Stimulated activated CD4-positive, alpha-beta T cell treated with anti-CD3 and anti-CD28 coated beads, Interleukin-2, amount 100 ng/mL, for 4 hours (primary cell): ENCODE measurements around the gene PNMA1.
"Not testable (repeated sequence)": the region's sequence is repeated elsewhere in the genome, so short reads cannot be mapped to it uniquely, and the experiment has no call there.

Experiments used
- DNase-seq: peaks from one replicate; pipeline ENCODE4 v3.0.0-alpha.2; 2020; ENCODE audit warnings: low read depth

PNMA1 gene

DNA sequence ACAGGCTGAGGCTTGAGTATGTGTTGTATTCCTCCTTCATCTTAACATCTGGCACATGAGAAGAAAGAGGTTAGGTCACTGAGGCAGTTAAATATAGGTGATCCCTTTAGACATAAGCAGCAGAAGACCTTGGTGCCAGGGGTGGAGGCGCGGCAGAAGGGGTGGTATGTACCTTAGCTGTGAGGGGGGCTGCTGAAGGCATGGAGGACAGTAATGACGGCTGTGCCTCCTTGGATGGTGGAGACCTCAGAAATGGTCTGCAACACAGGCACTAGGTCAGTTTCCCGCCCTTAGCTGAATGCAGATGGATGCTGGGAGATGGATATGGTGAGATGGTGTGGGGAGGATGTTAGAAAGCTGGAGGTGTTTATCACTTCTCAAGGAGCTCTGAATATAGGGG lies 1.5 kb upstream of the PNMA1 start:
- DNase-seq, result no peak

DNA sequence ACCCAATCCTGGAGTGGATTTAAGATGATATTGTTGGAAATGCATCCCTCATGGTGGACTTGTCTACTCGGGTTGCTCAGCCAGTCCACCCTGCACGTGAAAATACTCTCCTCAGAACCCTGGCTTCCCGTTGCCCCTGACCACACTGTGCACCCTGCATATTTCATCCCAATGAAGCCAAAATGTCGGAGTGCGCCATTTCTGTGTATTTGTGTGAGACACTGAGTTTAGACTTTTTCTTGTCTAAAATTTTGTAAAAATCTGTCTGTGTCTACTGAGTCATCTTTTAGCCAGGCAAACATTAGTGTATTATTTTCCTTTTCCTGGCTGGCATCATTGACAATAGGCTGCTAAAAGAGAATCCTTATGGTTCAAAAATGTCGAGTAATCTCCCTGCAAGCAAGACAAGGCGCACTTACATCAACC lies 485 bp upstream of the PNMA1 start:
- no peak for DNase-seq

GRCh38 chr14:73713206-73713802 lies 880 bp downstream of the PNMA1 start:
- DNase-seq, result no peak

DNA sequence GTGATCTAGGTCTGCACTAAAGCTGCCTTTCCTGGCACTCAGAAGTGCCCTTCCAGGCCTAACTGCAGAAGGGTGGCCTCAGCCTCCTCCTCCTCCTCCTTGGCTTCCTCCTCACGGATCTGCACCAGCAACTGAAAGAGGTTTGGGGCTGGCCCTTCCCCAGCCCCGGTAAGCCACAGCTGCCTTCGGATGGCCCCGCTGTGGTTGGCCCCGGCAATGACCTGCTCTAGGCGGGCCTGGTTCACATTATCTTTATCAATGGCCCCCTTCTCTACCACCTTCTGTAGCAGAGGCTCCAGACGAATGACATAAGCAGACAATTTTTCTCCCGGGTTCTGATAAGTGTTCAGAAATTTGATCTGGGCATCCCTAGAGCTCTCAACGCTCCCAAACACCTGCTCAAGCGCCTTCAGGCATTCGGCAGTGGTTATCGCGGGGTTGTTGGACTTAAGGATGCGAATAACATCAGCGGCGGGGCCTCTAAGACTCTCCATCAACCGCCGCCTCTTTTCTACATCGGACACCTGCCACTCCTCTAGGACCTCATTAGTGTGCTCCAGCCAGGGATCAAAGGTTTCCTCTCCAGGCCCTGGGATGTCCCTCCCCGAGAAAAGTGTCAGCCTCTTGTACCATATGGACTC lies 1.5 kb downstream of the PNMA1 start:
- DNase-seq, result no peak

DNA sequence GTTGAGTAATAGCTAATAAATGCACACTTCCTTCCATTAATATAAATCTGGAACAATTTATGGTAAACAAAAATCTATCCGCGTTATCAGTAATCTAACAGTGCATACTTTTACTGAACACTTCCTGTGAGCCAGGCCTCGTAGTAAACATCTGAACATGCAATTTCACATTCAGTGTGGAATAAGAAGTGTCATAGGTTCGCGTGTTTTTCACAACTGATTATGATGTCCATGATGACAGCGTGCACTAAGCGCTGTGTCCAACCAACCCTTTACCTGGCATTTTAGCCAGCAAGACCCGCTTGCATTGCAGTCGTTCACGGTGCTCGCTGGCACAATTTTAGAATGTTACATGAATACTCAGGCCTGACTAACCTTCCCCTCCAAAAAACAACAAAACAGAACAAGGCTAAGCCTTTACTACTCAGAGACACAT lies 2.1 kb downstream of the PNMA1 start:
- DNase-seq, result no peak

GRCh38 chr14:73710737-73711136 lies 3.4 kb downstream of the PNMA1 start:
- no peak for DNase-seq

GRCh38 chr14:73709904-73710469 lies 4.2 kb downstream of the PNMA1 start:
- DNase-seq, result no peak

DNA sequence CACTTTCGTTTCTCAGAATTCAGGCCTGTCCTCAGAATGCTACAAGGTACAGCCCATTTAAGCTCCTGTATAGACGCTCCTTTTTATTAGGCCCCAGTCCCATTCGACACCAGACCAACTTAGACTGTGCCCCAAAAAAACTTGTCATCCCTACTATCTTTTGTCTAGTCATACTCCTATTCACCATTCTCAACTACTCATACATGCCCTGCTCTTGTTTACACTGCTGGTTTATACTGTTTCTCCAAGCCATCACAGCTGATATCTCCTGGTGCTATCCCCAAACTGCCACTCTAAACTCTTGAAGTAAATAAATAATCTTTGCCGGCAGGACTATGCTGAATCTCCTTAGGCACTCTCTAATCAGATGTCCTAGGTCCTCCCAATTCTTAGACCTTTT lies 6.1 kb downstream of the PNMA1 start:
- DNase-seq, result not testable (repeated sequence)

GRCh38 chr14:73700325-73700724 lies 13.9 kb downstream of the PNMA1 start:
- DNase-seq, result no peak

DNA sequence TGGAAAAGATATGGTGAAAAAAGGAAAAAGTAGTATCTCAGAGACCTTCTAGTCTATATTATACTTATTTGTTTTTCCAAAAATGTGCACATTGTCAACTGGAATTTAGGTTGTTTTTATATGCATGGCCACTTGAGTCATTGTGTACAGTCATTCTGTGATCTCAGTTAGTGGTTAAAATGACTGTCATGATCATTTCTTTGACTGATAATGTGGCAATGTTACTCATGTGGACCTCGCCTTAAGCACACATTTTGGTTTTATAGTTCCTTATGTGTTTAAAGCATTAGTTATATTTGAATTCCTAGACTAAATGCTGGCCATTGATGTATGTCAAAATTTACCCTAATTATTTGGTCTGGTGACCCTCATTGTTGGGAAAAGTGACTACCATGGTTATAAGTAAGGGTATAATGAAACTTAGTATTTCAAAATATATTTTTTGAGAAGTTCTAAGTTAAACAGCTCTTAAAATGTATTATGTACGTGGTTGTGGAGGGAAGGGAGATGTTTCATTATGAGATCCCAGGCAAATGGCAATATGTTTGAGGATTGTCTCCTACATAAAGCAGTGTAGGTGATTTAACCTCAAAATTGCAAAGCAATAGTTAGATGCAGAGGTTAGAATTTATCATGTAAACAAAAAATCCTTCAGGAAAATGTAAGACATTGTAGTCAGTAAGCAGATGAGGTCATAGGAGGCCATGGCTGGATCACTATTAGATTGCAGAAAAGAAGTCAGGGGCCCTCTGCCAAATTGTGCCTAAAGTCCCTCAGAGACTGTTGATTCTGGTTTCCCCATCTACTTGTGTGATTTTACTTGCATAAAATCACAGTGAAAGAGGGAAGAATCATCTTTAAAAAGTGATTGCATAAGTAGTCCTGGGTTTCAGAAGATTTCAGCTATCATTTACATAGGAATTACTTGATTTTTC lies 17.5 kb downstream of the PNMA1 start:
- DNase-seq, result no peak

- no peak for DNase-seq
These were observed 18.2 kb downstream of the PNMA1 start for GRCh38 chr14:73695997-73696396.

DNA sequence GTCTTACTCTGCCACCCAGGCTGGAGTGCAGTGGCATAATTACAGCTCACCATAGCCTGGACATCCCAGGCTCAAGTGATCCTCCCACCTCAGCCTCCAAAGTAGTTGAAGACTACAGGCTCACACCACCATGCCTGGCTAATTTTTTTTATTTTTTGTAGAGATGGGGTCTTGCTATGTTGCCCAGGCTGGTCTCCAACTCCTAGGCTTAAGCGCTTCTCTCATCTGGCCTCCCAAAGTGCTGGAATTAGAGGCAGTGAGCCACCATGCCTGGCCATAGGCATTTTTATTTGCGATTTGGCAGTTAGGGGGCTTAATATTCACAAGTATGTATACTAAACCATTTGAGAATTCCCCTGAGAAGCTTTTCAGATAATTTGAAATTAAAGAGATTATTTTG lies 19.1 kb downstream of the PNMA1 start:
- DNase-seq, result no peak

DNA sequence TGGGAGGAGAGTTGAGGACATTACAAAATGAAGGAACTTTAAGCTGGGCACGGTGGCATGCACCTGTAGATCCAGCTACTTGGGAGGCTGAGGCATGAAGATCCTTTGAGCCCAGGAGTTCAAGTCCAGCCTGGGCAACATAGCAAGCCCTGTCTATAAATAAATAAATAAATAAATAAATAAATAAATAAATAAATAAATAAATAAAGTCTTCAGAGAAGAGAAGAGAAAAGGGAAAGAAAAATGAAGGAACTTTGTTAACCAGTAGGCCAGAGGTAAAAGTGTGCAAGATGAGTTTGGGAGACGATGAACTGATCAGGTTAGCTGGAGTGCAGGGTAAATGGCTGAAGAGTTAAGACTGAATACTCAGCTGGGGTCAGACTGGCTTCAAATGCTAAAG lies 20.1 kb downstream of the PNMA1 start:
- DNase-seq, result no peak

DNA sequence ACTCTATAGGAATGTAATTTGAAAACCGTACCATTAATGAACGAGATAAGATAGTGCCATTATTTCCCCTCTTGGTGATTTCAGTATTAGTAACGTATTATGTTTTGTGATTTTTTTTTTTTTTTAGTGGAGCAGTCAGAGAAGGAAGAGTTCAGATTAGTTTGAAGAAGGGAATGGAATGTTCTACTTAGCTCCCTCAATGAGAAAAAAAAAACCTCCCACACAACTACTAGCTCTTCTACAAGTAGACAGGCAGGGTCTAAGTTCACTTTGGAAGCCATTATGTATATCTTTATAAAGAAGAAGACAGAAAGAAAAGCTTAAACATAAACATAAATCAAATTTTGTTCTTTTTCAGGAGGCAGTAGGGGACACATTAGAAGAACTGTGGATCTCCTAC lies 27.3 kb downstream of the PNMA1 start:
- no peak for DNase-seq

DNA sequence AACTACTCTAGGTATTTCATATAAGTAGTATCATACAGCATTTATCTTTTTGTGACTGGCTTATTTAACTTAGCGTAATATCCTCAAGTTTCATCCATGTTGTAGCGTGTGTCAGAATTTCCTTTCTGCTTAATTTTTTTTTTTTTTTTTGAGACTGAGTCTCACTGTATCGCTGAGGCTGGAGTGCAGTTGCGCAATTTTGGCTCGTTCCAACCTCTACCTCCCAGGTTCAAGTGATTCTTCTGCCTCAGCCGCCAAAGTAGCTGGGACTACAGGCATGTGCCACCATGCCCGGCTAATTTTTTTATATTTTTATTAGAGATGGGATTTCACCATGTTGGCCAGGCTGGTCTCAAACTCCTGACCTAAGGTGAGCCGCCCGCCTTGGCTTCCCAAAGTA lies 28.9 kb downstream of the PNMA1 start:
- DNase-seq, result no peak

GRCh38 chr14:73684627-73685026 lies 29.6 kb downstream of the PNMA1 start:
- no peak for DNase-seq

DNA sequence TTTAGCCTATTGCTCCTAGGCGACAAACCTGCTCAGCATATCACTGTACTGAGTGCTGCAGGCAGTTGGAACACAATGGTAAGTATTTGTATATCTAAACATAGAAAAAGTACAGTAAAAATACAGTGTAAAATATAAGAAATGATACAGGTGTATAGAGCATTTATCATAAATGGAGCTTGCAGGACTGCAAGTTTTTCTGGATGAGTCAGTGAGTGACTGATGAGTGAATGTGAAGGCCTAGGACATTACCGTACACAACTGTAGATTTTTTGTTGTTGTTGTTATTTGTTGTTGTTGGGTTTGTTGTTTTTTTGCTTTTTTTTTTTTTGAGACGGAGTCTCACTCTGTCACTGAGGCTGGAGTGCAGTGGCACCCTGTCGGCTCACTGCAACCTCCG lies 33.4 kb downstream of the PNMA1 start:
- no peak for DNase-seq

DNA sequence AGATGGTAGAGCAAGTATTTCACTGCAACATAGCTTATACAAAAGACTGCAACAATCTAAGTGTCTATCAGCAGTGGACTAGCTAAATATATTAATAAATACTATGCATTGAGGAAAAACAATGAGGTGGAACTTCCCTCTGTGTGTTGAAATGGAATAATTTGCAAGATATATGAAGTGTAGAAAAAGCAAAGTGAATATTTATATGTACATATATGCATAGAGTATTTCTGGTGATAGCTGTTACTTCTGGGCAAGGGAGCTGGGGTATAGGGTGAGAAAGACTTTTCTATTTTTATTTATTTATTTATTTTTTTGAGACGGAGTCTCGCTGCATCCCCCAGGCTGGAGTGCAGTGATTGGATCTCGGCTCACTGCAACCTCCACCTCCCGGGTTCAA lies 35.5 kb downstream of the PNMA1 start:
- DNase-seq, result no peak

DNA sequence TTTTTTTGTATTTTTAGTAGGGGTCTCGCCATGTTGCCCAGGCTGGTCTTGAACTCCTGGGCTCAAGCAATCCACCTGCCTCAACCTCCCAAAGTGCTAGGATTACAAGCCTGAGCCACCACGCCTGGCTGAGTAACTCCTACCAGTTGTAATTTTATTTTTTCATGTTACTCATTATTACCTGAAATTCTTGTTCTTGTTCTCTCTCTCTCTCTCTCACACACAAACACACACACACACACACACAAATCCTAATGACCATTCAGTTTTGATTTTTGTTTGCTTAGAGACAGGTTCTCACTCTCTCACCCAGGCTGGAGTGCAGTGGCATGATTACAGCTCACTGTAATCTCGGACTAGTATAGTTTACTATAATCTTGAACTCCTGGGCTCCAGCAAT lies 39.2 kb downstream of the PNMA1 start:
- DNase-seq, result no peak

DNA sequence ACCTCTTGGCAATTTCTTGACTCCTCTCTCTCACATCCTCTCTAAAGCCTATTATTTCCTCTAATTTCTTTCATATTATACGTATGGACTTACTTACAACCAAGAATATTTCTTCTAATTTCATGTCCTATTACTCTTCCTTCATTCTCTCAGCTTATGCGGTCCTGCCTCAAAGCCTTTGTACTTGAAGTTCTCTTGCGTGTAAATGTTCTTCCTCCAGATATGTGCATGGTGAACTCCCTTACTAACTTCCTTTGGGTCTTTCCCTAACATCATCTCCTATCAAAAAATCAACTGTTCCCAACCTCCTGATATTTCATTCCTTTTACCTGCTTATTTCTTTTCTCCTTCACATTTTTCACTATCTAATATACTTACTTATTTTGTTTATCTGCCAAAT lies 46.3 kb downstream of the PNMA1 start:
- DNase-seq, result no peak

DNA sequence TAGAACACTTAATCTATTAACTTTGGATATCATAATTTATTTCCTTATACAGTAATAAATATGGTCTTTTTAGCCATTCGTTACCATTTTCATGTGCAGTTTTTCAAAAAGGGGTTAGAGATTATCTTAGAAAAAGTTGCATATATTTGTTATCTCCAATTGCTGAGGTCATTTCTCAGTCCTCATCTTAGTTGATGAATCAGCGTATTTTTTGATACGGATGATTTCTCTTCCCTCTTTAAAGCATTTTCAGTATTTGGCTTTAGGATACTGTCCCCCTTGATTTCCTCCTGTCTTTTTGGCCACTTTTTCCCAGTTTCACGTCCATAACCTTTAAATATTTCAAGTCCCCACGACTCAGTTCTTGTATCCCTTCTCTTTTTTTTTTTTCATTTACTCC lies 47.6 kb downstream of the PNMA1 start:
- no peak for DNase-seq

- DNase-seq, result no peak
These were observed 49.1 kb downstream of the PNMA1 start for GRCh38 chr14:73665130-73665529.
